Right lobe of liver (tissue), 4 donors: ENCODE results near the gene ZC3H12A.

Experiments used
- POLR2A ChIP-seq: fragments of 450-650 bp; IDR thresholded peaks from one replicate; pipeline ENCODE4 v1.6.1; 2017; ENCODE audit warnings: antibody characterized with exemption, mild to moderate bottlenecking
- TF ChIP-seq, protein P1 (sequence below), 4 donors: fragments of 200-600 bp in 3 of 4; fragments of 450-650 bp in 1 of 4; IDR thresholded peaks; one replicate each; pipeline versions ENCODE4 v1.5.1 to v1.8.0; 2016 to 2022; ENCODE audit warnings: antibody characterized with exemption in 4 of 4, mild to moderate bottlenecking in 2 of 4
- donor health status: DM: no; HTN: no; CAD: no.
- donor health status: DM: no; HTN: no; CAD: no.
- donor health status: DM: no; HTN: yes; CAD: no.

- TF ChIP-seq, protein P1, sequence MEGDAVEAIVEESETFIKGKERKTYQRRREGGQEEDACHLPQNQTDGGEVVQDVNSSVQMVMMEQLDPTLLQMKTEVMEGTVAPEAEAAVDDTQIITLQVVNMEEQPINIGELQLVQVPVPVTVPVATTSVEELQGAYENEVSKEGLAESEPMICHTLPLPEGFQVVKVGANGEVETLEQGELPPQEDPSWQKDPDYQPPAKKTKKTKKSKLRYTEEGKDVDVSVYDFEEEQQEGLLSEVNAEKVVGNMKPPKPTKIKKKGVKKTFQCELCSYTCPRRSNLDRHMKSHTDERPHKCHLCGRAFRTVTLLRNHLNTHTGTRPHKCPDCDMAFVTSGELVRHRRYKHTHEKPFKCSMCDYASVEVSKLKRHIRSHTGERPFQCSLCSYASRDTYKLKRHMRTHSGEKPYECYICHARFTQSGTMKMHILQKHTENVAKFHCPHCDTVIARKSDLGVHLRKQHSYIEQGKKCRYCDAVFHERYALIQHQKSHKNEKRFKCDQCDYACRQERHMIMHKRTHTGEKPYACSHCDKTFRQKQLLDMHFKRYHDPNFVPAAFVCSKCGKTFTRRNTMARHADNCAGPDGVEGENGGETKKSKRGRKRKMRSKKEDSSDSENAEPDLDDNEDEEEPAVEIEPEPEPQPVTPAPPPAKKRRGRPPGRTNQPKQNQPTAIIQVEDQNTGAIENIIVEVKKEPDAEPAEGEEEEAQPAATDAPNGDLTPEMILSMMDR (IDR thresholded peaks at IDR 0.05) = no peak
- TF ChIP-seq POLR2A = no peak
Observed at GRCh38 chr1:37513795-37514349, 39.5 kb downstream of the ZC3H12A start.
